GM21737 (cell line): ENCODE measurements around the gene ZBED6.
"Not testable (repeated sequence)": the region's sequence is repeated elsewhere in the genome, so short reads cannot be mapped to it uniquely, and the experiment has no call there.

Experiments
- ATAC-seq: cut with Tn5 transposase; IDR thresholded peaks from one replicate; pipeline ENCODE4 v1.9.1; 2021; ENCODE audit warnings: mild to moderate bottlenecking, moderate library complexity; ENCODE audit not compliant: unreplicated experiment

ZBED6 gene, protein sequence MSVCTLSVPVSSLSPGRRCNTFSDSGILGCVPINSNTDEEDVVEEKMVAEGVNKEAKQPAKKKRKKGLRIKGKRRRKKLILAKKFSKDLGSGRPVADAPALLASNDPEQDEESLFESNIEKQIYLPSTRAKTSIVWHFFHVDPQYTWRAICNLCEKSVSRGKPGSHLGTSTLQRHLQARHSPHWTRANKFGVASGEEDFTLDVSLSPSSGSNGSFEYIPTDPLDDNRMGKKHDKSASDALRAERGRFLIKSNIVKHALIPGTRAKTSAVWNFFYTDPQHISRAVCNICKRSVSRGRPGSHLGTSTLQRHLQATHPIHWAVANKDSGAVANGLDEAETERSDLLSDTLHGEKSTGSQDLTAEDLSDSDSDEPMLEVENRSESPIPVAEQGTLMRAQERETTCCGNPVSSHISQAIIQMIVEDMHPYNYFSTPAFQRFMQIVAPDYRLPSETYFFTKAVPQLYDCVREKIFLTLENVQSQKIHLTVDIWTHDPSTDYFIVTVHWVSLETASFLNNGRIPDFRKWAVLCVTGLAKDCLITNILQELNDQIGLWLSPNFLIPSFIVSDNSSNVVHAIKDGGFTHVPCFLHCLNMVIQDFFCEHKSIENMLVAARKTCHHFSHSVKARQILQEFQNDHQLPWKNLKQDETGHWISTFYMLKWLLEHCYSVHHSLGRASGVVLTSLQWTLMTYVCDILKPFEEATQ (N-terminal part only)

DNA sequence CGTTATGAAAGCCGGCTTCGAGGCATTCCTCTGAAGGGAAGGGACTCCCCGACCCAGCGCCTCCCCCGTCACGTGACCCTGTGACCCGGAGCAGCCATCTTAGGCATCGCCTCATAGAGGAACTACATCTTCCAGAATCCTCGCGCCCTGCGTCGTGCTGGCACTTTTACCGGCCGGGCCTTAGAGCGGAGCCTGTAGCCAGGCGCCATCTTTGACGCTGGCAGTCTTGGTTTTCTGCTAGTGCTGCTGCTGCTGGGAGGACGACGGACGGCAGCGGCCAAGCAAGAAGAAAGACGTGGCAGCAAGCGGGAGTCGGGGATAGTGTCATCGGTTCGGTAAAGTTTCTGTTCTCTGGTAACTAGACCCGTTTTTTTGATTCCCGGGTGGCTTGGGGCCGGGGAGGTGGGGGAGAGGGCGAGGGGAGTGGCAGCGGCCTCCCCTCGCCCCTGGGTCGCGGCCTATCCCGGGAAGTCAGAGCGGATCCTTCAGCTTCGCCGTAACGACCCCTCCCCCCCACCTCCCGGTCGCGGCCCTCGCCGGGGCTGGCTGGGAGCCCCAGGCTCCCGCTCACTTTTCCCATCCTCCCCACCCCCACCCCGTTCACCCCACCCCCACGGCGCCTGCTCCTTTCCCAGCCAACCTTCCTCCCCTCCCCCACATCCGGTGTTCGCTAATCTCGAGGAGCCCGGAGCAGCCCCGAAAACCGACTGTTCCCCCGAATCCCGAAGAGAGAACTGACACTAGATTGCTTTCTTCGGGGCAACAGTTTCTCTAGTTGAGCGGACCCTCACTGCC, at the start of gene ZBED6, which contains the start of gene ZC3H11A:
Gene ZBED6, plus strand, starts transcription at position 183 of the 795 bp plus-strand sequence. CDS start 1,900 bp downstream, outside the sequence.
Gene ZC3H11A, plus strand, starts transcription at position 183 of the 795 bp plus-strand sequence. CDS start 21,448 bp downstream, outside the sequence.
- peak; percentile 95 for ATAC-seq

DNA sequence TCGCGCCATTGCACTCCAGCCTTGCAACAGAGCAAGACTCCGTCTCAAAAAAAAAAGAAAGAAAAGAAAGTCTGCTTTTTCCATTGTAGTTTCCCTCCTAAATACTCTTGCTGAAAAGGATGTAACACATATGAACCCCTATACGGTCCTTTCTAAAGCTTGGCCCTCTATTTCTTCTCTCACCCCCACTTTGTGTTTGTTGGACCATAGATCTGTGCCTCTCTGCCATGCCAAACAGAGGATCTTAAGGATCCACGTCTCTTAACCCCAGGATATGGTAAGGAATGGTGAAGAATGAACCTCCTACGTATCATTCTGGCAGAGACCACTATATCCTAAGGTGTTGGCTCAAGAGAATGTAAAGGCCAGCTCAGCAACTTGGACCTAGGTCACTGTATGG, 49.1 kb upstream of the ZBED6 start:
- no peak for ATAC-seq

DNA sequence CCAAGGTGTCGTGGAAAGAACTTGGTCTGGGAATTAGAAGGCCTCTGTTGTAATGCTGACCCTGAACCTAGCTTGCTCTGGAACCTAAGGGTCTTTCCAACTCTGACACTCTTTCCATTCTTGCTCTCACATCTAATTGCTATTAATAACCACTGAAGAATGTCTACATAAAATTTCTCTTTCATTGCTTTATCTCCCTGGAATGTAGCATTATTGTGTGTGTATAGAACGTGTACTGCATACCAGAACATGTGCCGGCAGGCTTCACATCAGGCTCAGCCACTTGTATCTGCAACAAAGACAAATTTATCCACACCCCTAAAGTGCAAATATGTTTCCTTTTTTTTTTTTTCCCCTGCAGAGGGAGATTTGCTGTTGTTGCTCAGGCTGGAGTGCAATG, 44.4 kb upstream of the ZBED6 start:
- ATAC-seq: no peak

DNA sequence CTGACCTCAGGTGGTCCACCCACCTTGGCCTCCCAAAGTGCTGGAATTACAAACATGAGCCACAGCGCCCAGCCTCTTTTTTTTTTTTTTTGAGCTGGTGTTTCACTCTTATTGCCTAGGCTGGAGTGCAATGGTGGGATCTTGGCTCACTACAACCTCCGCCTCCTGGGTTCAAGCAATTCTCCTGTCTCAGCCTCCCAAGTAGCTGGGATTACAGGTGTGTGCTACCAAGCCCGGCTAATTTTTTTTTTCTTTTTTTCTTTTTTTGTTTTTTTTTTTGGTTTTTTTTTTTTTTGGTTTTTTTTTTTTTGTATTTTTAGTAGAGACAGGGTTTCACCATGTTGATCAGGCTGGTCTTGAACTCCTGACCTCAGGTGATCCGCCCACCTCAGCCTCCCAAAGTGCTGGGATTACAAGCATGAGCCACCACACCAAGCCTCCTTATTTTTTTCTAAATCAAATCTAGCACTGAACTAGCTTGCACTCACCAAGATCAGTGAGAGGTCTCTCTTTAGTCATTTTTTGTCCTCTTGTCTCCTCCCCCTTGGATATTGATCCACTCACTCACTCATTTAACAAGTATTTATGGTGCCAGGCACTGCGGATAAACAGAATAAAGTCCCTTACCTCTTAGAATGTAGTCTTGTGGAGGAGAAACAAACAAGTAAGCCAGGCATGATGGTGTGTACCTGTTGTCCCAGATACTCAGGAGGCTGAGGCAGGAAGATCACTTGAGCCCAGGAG, 43.6 kb upstream of the ZBED6 start:
- not testable (repeated sequence) for ATAC-seq

DNA sequence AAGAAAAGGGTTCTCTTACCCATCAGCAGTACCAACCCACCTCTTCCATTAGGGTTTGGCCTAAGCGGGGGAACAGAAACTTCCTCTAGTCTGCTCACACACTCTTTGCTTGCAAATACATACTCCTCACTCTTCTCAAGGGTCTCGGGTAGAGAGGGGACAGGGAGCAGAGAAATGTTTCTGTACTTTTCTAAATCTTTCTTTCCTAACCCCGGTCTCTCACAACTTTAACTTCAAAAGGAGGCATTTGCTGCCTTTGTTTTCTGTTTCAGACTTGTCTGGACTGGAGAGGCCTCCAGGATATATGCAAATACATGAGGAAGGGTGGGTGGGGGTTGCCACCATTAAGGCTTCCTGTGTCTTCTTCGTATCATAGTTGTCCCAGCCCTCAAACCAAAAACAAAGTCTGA, 41.0 kb upstream of the ZBED6 start:
- ATAC-seq: no peak

DNA sequence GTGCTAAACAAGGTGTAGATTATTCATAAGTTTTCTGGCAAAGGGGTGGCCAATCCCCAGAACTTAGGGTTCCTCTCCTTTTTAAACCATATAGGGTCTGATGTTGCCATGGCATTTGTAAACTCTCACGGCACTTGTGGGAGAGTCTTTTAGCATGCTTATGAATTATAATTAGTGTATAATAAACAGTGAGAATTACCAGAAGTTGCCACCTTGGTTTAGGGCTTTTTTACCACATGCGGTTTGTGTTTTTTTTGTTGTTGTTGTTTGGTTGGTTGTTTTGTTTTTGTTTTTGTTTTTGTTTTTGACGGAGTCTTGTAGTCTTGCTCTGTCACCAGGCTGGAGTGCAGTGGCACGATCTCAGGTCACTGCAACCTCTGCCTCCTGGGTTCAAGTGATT, 39.4 kb upstream of the ZBED6 start:
- no peak for ATAC-seq

DNA sequence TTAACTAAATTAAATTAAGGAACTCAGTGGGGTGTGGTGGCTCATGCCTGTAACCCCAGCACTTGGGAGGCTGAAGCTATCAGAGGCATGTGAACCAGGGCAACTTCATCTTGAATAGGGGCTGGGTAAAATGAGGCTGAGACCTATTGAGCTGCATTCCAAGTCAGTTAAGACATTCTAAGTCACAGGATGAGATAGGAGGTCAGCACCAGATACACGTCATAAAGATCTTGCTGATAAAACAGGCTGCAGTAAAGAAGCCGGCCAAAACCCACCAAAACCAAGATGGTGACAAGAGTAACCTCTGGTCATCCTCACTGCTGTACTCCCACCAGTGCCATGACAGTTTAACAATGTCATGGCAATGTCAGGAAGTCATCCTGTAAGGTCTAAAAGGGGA, 36.7 kb upstream of the ZBED6 start:
- ATAC-seq: not testable (repeated sequence)

DNA sequence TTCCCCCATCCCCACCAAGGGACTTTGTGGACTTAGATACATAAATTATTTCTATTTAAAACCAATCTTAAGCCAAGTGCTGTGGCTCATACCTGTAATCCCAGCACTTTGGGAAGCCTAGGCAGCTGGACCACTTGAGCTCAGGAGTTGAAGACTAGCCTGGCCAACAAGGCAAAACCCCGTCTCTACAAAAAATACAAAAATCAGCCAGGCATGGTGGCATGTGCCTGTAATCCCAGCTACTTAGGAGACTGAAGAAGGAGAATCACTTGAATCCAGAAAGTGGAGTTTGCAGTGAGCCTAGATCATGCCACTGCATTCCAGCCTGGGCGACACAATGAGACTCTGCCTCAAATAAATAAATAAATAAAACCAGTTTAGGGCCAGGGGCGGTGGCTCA, 34.9 kb upstream of the ZBED6 start:
- ATAC-seq: no peak

DNA sequence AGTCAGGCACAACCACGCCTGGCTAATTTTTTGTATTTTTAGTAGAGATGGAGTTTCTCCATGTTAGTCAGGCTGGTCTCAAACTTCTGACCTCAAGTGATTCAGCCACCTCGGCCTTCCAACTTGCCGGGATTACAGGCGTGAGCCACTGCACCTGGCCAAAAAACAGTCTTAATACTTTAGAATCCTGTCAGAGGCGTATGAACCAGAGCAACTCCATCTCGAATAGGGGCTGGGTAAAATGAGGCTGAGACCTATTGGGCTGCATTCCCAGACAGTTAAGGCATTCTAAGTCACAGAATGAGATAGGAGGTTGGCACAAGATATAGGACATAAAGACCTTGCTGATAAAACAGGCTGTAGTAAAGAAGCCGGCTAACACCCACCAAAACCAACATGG, 33.5 kb upstream of the ZBED6 start:
- ATAC-seq: not testable (repeated sequence)

DNA sequence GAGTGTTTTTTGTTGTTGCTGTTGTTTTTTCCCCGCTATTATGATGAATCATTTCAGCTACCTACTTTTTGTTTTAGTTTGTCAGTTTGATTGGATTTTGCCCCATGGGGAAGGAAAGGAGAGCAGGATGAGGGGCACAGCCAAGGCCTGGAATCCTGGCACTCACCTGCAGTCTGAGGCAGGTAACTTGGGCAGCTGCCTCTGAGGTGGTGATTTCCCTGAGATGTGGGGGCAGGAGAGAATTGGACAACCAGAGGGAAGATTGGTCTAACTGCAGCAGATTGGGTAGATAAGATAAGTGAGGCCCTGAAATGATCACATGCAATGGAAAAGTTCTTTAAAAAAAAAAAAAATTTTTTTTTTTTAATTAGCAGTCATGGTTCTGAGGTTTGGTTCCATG, 31.9 kb upstream of the ZBED6 start:
- ATAC-seq: no peak

DNA sequence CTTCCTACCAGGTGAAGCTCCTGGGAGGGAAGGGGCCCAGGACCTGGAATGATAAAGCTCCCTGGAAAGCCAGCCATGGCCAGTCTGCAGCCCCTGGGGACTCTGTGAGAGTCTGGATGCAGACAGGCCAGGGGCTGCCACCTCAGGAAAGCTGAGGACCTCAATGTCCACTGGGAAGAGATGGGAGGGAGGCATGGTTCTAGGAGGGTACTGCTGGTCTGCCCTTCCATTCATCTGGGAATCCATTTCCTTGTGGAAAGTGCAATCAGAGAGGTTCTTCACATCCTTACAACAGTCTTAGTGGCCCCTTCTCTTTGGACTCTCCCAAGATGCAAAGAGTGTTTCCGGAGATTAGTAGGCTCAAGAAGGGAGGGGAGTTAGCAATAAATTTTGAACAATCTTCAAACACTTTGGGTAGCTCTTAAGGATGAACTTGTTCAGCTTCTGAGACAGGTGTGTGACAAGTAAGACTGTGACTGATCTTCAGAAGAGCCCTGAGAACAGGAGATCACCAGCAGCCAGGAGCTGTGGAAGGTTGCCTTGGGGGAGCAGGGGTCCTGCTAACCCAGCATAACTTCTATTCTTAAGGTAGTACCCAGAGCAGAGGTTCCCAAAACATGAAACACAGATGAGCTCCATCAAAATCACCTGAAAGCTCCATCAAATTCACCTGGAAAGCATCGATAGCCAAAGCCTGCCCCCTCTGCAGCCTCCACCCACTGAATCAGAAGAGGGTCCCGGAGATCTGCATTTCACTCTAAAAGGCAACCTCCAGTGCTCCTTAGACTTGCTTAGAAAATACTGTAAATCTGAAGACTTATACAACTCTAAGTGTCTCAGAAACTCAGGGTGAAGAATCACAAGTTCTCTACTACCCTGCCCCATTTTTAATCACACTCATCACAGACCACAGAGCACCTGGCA, 31.1 kb upstream of the ZBED6 start:
- ATAC-seq: no peak

DNA sequence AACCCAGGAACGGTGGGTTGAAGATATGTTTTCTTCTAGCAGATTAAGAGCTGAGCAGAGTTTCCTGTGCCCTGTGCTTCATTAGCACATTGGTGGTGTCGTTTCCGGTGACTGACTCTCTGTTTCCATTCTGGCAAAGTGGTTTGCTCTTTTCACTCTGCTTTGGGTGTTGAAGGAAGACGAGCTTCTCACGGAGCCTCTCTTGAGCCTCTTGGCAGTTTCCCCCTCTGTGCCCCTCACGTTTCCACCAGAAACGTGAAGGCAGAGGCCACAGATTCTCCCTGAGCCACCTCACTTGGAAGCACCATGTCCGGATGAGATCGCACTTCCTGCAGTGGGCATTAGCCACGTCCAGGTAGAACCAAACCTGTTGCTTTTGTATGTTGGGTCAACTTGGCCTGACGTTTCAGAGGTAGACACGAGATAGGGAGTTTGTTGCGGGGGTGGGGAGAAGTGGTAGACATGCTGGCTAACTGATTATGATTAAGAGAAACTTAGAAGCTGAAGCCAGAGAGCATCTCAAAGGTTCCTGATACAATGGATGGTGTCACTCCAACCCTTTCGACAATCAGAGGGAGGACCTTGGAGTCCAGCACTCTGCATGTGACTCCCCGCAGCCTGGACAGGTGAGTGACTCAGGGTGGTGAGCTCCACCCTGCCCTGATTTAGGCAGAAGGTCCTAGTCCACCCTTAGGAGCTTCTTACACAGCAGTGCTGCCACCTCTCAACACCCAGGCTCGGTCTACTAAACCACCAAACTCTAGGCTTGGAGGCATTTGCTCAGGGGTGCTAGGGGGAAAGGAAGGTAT, 30.2 kb upstream of the ZBED6 start, which contains the start of gene LAX1:
Gene LAX1, plus strand, starts transcription at position 155 of the 809 bp plus-strand sequence. Its CDS starts 383 bp downstream, at position 538.
- peak; percentile 86 for ATAC-seq

DNA sequence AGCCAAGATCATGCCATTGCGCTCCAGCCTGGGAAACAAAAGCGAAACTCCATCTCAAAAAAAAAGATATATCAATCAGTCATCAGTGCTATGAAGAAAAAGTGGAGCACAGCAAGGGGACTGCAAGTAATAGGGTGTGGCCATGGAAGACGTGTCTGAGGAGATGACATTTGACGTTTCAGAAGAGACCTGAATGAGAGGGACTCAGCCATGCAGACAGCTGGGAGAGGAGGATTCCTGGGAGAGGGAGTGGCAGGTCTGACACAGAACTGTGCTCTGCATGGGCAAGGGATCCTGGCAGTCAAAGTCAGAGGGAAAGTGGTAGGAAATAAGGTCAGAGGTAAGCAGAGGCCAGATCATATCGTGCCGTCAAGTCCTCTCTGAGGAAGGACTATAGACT, 27.2 kb upstream of the ZBED6 start:
- ATAC-seq: no peak

DNA sequence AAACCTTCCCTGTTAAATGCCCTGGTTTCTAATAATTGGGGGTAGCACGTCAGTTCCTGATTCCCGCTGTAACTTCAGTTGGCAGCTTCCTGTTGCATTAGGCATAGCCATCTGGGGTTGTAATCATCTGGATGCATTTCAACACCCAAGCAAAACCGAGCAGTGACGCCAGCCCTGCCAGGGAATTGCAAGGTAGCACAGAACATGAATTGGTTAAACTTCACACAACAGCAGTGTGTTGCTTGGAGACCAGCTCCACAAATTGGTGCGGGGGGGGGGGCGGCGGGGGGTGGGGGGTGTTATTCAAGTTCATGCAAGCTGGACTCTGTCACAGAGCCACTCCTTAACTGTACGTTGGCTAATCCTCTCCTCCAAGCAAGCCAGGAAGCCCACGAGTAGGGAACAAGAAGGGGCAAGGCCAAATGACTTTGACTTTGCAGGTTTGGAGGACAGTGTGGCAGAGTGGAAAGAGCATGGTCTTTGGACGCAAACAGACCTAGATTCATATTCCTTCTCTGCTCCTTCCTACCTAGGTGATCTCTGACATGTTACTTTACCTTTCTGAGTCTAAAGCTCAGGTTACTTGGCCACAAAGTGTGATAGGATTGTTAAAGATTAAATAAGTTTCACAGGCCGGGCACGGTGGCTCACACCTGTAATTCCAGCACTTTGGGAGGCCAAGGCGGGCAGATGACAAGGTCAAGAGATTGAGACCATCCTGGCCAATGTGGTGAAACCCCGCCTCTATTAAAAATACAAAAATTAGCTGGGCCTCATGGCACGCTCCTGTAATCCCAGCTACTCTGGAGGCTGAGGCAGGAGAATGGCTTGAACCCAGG, 25.7 kb upstream of the ZBED6 start:
- ATAC-seq: no peak

DNA sequence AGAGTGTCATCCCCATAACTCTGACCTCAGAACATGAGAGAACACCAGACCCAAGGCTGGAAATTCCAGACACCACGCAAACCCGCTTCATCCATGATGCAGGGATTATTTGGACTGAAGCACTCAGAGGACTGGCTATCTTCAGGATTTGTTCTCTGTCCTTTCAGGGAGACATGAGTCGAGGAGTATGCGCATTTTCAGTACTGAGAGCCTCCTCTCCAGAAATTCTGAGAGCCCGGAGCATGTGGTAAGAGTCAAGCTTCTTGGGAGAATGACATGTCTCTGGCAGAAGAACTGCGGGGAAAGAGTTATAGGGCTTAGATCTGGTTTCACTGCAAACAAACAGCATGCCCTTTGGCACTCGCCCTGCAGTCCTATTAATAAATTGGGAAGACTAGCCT, 23.5 kb upstream of the ZBED6 start:
- no peak for ATAC-seq

DNA sequence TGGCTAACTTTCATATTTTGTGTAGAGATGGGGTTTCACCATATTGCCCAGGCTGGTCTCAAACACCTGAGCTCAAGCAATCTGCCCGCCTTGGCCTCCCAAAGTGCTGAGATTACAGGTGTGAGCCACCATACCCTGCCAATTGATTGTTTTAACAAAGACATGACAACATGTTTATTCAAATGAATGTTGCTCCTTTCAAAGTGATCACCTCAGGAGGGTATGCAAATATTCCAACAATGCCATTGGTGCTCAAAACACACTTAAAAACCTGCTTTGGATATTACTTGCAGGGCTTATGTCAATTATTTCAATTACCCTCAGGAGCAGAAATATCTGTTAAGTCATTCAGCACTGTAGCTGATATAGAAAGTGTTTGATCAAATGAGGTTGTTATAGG, 22.6 kb upstream of the ZBED6 start:
- ATAC-seq: no peak

DNA sequence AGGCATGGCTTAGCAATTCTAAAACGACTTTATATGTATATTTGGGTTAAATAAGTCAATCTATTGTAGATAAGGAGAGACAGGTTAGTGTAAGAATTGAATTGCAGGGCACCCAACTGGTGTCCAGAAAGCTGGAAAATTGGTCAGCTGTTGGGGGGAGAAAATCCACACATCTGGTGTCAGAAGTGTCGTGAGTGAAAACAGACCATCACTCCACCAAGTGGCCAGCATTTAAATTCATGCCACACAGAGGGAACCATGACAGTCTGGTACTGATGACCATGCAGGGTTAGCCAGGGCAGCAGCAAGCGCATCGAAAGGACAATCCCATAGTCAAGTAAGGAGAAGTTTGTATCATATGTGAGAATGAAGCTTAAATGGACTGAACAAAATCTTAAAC, 18.8 kb upstream of the ZBED6 start:
- no peak for ATAC-seq

DNA sequence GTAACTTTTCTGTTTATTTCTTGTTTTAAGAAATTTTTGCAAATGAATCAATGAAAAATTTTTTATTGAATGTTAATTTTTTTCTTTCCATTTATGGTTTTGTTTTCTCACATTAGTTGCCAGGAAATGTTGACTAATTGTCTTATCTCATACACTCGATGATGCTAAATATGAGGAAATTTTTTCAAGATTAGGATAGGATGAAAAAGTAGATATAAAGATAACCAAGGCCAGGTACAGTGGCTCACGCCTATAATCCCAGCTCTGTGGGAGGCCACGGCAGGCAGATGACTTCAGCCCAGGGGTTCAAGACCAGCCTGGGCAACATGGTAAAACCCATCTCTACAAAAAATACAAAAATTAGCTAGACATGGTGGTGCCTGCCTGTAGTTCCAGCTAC, 17.8 kb upstream of the ZBED6 start:
- ATAC-seq: no peak
